NCI-H1417 treated with DMSO at 0.1 percent for 48 hours (cell line): ENCODE results near the gene TMEM134.

Source experiments
- DNase-seq: peaks from one replicate; lab custom pipeline; 2025; lab: John Stamatoyannopoulos, UW

TMEM134 gene

GRCh38 chr11:67500831-67501715 lies 32.0 kb upstream of the TMEM134 start:
- DNase-seq: no peak

GRCh38 chr11:67500484-67500821 lies 31.4 kb upstream of the TMEM134 start:
- no peak for DNase-seq

- no peak for DNase-seq
Observed at GRCh38 chr11:67499808-67500483, 30.9 kb upstream of the TMEM134 start.

GRCh38 chr11:67498544-67498972 lies 29.5 kb upstream of the TMEM134 start:
- DNase-seq: no peak

GRCh38 chr11:67497656-67498291 lies 28.7 kb upstream of the TMEM134 start:
- DNase-seq: no peak

GRCh38 chr11:67496113-67496512 lies 27.1 kb upstream of the TMEM134 start:
- no peak for DNase-seq

GRCh38 chr11:67495234-67496005 lies 26.4 kb upstream of the TMEM134 start:
- DNase-seq: no peak

GRCh38 chr11:67494371-67495233 lies 25.6 kb upstream of the TMEM134 start:
- DNase-seq: no peak

- no peak for DNase-seq
Observed at GRCh38 chr11:67493548-67494370, 24.7 kb upstream of the TMEM134 start.

- no peak for DNase-seq
Observed at GRCh38 chr11:67492801-67493547, 23.9 kb upstream of the TMEM134 start.

GRCh38 chr11:67492069-67492727 lies 23.1 kb upstream of the TMEM134 start:
- no peak for DNase-seq

- no peak for DNase-seq
Observed at GRCh38 chr11:67491276-67492068, 22.4 kb upstream of the TMEM134 start.

- no peak for DNase-seq
Observed at GRCh38 chr11:67490727-67491065, 21.6 kb upstream of the TMEM134 start.

- no peak for DNase-seq
Observed at GRCh38 chr11:67489885-67490726, 21.1 kb upstream of the TMEM134 start.

GRCh38 chr11:67489203-67489884 lies 20.3 kb upstream of the TMEM134 start:
- no peak for DNase-seq

GRCh38 chr11:67486481-67487195 lies 17.6 kb upstream of the TMEM134 start:
- no peak for DNase-seq
